ENCODE measurements around the gene MARCHF10. TPM values are rescaled to one million over a fixed set of nuclear protein-coding genes. Genes with fewer than 3 reads are reported as not detected.
"Not testable (repeated sequence)": the region's sequence is repeated elsewhere in the genome, so short reads cannot be mapped to it uniquely, and the experiment has no call there.

The MARCHF10 gene
- total RNA-seq, 4 donors from 2014 or later: under 0.01 to 0.41 (median 0.18) TPM; not detected in 1

DNA sequence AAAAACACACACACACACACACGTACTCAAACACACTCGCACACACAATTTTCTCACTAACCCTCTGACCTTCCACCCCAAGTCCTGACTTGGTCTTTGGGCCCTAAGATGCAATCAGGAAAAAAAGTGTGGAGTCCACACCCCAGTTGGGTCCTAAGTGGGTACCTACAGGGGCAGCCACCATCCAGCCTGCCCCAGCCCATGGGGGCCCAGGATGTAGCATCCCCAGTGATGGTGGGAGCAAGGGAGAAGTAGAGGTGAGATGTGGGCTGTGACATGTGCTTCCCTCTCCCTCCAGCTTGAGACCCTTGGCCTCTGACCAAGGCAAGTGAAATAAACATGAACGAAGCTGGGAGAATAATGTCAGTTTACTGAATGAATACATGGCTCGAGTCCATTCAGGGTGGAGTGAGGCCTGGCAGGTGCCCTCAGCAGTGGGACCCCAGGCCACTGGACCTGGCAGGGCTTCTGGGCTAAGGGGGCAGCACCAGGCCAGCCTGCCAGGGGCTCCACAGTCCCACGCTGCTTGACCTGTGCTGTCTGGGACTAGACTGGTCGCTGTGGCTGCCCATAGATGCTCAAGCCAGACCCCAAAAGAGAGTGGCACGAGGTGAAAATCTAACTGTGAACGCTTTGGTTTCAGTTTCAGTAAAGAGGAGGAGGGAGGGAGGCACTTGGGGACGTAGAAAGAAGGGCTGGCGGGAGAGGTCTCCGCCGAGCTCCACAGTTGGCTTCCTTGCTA is 107.0 kb downstream of the MARCHF10 start:
- no peaks in the 10 kb centered on the region for H3K36me3 ChIP-seq
- no peak overlapping the region for H3K4me3 ChIP-seq
- DNase-seq: no peak
- H3K4me1 ChIP-seq: peaks cover 0 to 10% of the 10 kb centered on the region in 2 donors
- intact Hi-C loops (cut with DNase I; ENCODE audit: low total_unique reads): loop anchor here (5.0 to 10.0 kb wide), 2 partner anchors 264 to 706 kb away; partner anchors contain the start of gene TANC2
- TF ChIP-seq POLR2A (IDR thresholded peaks at IDR 0.05): no peak
- no peaks in the 10 kb centered on the region for H3K9me3 ChIP-seq
- no peaks in the 10 kb centered on the region for H3K27me3 ChIP-seq
- no peak overlapping the region for H3K27ac ChIP-seq

DNA sequence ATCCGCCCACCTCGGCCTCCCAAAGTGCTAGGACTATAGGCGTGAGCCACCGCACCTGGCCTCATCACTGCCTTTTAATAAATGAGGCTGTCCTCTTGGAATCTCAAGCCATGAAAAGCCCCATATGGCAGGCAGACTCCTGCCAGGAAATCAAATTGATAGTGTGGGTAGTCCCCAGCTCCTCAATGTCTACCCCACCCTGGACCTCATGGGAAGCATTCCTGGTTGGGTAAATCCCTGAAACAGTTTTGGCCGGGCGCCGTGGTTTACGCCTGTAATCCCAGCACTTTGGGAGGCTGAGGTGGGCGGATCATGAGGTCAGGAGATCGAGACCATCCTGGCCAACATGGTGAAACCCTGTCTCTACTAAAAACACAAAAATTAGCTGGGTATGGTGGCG is 109.7 kb downstream of the MARCHF10 start:
- DNase-seq; intact Hi-C loops (cut with DNase I; ENCODE audit: low total_unique reads); H3K9me3 ChIP-seq; H3K27me3 ChIP-seq; H3K36me3 ChIP-seq; H3K4me1 ChIP-seq; H3K4me3 ChIP-seq; H3K27ac ChIP-seq: not testable (repeated sequence)

DNA sequence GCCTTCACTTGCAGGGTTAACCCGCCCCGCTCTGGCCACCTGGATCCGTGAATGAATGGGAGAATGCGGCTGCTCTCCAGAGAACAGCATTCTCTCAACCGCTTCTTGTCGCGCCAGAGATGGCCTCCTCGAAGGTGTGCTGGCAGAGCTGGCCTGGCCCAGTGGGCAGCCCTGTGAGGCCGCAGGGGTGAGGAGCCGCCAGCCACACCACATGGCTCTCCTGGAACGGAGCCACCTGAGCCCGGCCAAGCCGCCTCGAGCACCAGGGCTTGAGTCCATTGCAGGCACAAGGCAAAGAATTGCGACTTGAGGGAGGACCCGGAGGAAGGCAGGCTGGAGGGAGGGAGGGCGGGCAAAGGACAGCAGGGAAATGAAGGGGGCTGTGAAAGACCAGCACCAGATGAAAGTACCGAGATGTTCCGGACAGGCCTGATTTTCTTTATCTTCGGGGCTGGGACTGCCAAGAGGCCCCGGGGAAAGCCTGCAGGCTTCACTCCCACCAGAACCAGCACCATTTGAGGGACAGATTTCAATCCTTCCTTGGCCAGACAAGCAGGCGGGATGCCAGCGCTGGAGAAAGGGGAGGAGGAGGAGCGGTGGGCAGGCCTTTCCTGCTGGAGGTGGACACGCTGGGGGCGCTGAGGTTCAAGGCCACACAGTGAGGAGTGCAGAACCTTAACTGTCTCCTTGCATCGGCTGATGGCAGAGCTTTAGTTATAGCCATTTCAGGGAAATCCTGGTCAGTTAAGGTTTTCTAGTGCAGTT is 111.2 kb downstream of the MARCHF10 start:
- Histone ChIP-seq H3K27me3 (no peaks in the 10 kb centered on the region), H3K27ac (no peak overlapping the region), H3K36me3 (no peaks in the 10 kb centered on the region), H3K4me1 (peaks cover 0 to 5% of the 10 kb centered on the region in 2 donors), H3K4me3 (no peak overlapping the region), H3K9me3 (no peaks in the 10 kb centered on the region)
- no peak for DNase-seq
- intact Hi-C loops (cut with DNase I; ENCODE audit: low total_unique reads): no loop called here
- no peak for TF ChIP-seq POLR2A (IDR thresholded peaks at IDR 0.05)

DNA sequence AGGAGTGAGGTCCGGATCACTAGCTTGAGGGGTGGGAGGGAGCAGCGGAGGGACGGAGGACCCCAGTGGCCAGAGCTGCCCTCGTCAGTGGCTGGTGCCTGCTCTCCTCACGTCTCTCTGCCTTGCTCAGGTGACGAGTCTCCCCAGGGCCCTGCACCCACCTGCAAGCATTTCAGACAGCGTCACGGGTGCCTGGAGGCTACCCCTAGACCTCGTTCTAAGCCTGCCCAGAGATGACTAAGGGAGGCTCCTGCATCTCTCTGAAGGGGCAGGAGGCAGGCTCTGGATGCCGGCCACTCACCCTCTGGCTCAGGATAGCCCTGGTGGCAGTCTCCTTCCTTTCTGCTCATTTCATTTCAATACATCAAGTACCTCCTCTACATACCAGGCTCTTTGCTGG is 111.9 kb downstream of the MARCHF10 start:
- intact Hi-C loops (cut with DNase I; ENCODE audit: low total_unique reads): no loop called here
- DNase-seq: no peak
- no peak overlapping the region for H3K27ac ChIP-seq

DNA sequence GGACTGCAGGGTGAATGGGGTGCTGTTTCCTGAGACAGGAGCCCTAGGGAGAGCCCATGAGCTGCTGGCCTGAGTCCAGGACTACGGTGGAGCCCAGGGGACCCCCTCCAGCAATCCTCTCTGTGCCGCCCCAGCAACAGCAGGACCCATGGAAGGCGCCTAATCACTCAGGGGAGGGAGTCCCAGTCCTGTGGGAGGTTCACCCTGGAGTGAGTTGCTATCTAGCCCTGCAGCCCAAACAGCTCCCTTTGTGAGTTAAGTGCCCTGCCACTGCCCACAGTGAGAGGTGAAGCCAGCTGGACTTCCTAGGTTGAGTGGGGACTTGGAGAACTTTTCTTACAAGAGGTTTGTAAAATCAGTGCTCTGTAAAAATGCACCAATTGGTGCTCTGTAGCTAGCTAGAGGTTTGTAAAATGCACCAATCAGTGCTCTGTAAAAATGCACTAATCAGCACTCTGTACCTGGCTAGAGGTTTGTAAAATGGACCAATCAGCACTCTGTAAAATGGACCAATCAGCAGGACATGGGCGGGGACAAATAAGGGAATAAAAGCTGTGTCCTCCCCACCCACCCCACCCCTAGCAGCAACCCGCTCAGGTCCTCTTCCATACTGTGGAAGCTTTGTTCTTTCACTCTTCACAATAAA is 112.9 kb downstream of the MARCHF10 start:
- H3K4me3 ChIP-seq; intact Hi-C loops (cut with DNase I; ENCODE audit: low total_unique reads): not testable (repeated sequence)

More for the DNA sequence above, 111.9 kb downstream of the MARCHF10 start:
- Histone ChIP-seq H3K36me3 (no peaks in the 10 kb centered on the region), H3K4me3 (no peak overlapping the region), H3K4me1 (peaks cover 0 to 5% of the 10 kb centered on the region in 2 donors), H3K9me3 (no peaks in the 10 kb centered on the region), H3K27me3 (no peaks in the 10 kb centered on the region)
- TF ChIP-seq, protein P1, sequence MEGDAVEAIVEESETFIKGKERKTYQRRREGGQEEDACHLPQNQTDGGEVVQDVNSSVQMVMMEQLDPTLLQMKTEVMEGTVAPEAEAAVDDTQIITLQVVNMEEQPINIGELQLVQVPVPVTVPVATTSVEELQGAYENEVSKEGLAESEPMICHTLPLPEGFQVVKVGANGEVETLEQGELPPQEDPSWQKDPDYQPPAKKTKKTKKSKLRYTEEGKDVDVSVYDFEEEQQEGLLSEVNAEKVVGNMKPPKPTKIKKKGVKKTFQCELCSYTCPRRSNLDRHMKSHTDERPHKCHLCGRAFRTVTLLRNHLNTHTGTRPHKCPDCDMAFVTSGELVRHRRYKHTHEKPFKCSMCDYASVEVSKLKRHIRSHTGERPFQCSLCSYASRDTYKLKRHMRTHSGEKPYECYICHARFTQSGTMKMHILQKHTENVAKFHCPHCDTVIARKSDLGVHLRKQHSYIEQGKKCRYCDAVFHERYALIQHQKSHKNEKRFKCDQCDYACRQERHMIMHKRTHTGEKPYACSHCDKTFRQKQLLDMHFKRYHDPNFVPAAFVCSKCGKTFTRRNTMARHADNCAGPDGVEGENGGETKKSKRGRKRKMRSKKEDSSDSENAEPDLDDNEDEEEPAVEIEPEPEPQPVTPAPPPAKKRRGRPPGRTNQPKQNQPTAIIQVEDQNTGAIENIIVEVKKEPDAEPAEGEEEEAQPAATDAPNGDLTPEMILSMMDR (IDR thresholded peaks at IDR 0.05): no peak
- TF ChIP-seq POLR2A (IDR thresholded peaks at IDR 0.05): no peak

DNA sequence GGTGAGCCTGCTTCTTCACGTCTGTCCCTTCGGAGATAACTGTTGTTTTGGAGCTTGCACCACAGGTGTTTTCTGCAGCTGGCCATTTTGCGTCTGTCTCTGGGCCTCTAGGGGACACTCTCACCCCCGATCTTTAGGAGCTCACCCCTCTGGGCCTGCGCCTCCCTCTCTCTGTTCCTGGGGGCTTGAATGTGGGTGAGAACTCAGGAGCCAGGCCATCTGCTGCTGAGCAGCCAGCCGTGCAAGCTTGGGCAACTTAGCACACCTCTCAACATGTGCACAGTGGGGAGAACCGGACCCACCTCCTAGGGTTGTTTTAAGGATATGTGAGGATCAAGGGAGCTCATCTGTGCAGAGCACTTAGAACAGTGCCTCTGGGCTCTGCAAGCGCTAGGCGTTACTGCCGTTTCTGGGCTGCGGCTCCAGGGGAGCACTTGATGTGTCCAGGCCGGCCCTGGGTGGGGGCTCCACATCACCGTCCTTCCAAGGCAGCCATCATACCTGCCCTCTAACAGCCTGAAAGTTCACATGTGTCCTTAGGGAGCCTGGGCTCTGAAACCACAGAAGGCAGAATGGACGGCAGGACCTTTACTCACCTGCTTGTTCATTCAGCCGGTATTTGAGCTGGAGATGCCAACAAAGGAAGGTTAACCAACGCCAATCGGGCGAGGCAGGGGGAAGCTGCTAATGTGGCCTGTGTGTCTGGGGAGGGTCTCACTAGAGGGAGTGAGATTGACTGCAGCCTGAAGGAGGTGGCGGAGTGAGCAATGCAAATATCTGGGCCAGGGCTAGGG is 114.3 kb downstream of the MARCHF10 start:
- H3K4me1 ChIP-seq: peaks cover 0 to 5% of the 10 kb centered on the region in 2 donors
- H3K9me3 ChIP-seq: no peaks in the 10 kb centered on the region
- no peak overlapping the region for H3K27ac ChIP-seq
- H3K4me3 ChIP-seq: no peak overlapping the region
- no peaks in the 10 kb centered on the region for H3K36me3 ChIP-seq
- DNase-seq: no peak
- intact Hi-C loops (cut with DNase I; ENCODE audit: low total_unique reads): no loop called here
- TF ChIP-seq POLR2A (IDR thresholded peaks at IDR 0.05): no peak
- TF ChIP-seq, protein P1 (IDR thresholded peaks at IDR 0.05): no peak
- no peaks in the 10 kb centered on the region for H3K27me3 ChIP-seq

More for the DNA sequence above, 112.9 kb downstream of the MARCHF10 start:
- H3K27me3 ChIP-seq, H3K9me3 ChIP-seq, H3K36me3 ChIP-seq, H3K4me1 ChIP-seq, DNase-seq, H3K27ac ChIP-seq: not testable (repeated sequence)
